ENCODE results near the gene PCED1A. TPM values are rescaled to one million over a fixed set of nuclear protein-coding genes. Genes with fewer than 3 reads are reported as not detected.

Gene PCED1A
- total RNA-seq, 1 experiment from 2014 or later = 25.2 TPM

DNA sequence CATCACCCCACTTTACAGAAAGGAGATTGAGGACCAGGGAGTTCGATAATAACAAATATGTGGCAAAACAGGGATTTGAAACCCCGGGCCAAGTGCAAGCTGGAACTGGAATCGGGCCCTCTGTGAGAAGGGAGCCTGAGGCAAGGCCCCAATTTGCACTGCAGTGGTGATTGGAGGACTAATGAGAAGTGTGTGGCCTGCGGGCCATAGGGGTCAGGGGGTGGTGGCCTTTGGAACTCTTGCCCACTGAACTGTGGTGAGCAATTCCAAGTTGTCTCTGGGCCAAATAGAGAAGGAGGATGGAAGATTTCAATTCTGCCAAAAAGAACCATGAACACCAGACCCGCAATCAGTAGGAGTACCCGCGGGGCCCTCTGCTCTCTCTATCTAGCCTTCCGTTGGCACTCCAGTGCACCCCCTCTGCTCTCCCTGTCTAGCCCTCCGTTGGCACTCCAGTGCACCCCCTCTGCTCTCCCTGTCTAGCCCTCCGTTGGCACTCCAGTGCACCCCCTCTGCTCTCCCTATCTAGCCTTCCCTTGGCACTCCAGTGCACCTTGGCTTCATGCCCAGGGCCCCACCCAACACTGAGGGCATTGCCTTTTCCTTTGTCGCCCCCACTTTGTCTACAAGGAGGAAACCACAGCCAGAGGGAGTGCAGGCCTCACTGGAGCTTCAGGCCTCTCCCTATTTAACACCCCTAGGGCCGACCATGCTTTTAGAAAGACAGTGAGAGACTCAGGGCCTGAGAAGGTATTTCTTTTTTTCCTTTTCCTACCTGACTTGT is 26.8 kb upstream of the PCED1A start:
- DNase-seq (ENCODE audit: low spot score) = no peak
- in situ Hi-C loops (cut with HindIII; ENCODE audit: low sequenced_read_pairs) = no loop called here

DNA sequence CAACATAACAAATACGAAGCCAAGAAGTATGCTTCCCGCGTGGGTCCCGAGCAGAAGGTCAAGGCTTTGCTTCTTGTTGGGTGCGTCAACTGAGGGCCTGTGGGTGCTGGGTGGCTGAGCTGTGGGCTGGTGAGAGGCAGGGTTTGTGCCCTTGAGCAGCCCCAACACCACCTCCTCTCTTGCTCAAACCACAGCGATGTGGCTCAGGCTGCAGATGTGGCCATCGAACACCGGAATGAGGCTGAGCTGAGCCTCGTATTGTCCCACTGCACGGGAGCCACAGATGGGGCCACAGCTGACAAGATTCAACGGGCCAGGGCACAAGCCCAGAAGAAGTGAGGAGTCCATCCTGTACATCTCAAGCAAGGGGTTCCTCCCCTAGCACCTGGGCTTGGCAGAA is 25.8 kb upstream of the PCED1A start:
- DNase-seq (ENCODE audit: low spot score) = no peak
- in situ Hi-C loops (cut with HindIII; ENCODE audit: low sequenced_read_pairs) = no loop called here

- in situ Hi-C loops (cut with HindIII; ENCODE audit: low sequenced_read_pairs) = no loop called here
- no peak for DNase-seq (ENCODE audit: low spot score)
Measured at GRCh38 chr20:2865630-2866029, 25.2 kb upstream of the PCED1A start.

- in situ Hi-C loops (cut with HindIII; ENCODE audit: low sequenced_read_pairs) = no loop called here
Measured at GRCh38 chr20:2865101-2865500, 24.6 kb upstream of the PCED1A start.

GRCh38 chr20:2864626-2865025 is 24.2 kb upstream of the PCED1A start:
- in situ Hi-C loops (cut with HindIII; ENCODE audit: low sequenced_read_pairs) = no loop called here
- no peak for DNase-seq (ENCODE audit: low spot score)

More at GRCh38 chr20:2865101-2865500, 24.6 kb upstream of the PCED1A start:
- DNase-seq (ENCODE audit: low spot score) = no peak

DNA sequence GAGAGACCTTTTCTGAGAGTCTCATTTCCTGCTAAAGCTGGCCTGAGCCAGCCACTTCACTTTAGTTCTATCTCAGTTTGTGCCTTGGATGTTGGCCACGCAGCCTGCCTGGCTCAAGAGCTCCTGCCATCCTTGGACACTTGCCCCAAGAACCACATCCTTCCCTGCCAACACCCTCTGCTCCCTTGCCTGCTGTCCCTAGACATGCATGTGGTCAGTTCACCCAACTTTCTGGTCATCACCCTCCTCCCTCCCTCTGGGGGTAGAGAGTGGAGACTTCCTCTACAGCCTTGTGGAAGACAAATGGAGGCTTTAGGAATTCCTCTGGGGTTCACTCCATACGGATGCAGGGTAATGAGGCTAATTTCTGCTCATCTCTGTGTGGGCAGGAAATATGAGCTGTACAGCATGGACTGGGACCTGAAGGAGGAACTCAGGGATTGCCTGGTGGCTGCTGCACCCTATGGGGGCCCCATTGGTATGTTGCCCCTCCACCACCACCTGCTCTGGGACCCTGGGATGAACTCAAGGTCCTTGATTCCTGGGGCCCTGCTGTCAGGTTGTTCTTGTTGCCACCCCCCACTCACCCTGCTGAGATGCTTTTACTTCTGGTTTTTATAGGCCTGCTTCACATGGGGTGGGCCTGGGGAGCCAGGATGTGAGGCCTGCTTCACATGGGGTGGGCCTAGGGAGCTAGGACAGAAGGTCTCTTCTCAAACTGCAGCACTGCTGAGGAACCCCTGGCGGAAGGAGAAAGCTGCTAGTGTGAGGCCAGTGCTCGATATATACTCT is 19.1 kb upstream of the PCED1A start:
- in situ Hi-C loops (cut with HindIII; ENCODE audit: low sequenced_read_pairs) = no loop called here
- DNase-seq (ENCODE audit: low spot score) = peak; percentile 89

- in situ Hi-C loops (cut with HindIII; ENCODE audit: low sequenced_read_pairs) = no loop called here
Measured at GRCh38 chr20:2858591-2858990, 18.1 kb upstream of the PCED1A start.

GRCh38 chr20:2851086-2851485 is 10.6 kb upstream of the PCED1A start:
- no peak for DNase-seq (ENCODE audit: low spot score)
- in situ Hi-C loops (cut with HindIII; ENCODE audit: low sequenced_read_pairs) = no loop called here

More at GRCh38 chr20:2858591-2858990, 18.1 kb upstream of the PCED1A start:
- DNase-seq (ENCODE audit: low spot score) = peak; percentile 36

- in situ Hi-C loops (cut with HindIII; ENCODE audit: low sequenced_read_pairs) = no loop called here
- DNase-seq (ENCODE audit: low spot score) = no peak
Measured at GRCh38 chr20:2849529-2849928, 9.1 kb upstream of the PCED1A start.

DNA sequence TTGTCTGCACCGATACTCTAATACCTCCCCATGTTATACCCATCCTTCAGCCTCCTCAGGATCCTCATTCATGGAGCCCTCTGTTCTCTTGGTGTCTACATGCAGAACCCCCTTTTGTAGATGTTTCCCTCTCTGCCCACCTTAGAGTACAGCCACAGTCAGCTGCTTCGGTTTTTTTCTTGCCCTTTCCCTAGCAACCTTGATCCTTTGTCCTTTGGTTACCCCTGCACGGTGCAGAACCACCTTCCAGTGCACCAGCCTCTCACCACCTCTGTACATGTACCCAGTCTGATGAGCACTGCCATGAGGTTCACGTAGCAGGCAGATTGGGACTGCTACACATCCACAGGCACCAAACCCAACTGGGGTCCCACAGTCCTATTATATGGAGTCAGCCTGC is 7.3 kb upstream of the PCED1A start:
- in situ Hi-C loops (cut with HindIII; ENCODE audit: low sequenced_read_pairs) = no loop called here
- no peak for DNase-seq (ENCODE audit: low spot score)

GRCh38 chr20:2846698-2847097 is 6.2 kb upstream of the PCED1A start:
- no peak for DNase-seq (ENCODE audit: low spot score)
- in situ Hi-C loops (cut with HindIII; ENCODE audit: low sequenced_read_pairs) = no loop called here

GRCh38 chr20:2845607-2846006 is 5.2 kb upstream of the PCED1A start:
- DNase-seq (ENCODE audit: low spot score) = no peak
- in situ Hi-C loops (cut with HindIII; ENCODE audit: low sequenced_read_pairs) = no loop called here

GRCh38 chr20:2840967-2841531 is 594 bp upstream of the PCED1A start:
- DNase-seq (ENCODE audit: low spot score) = peak; percentile 35
- in situ Hi-C loops (cut with HindIII; ENCODE audit: low sequenced_read_pairs) = no loop called here

GRCh38 chr20:2839732-2840137 is 720 bp downstream of the PCED1A start:
- DNase-seq (ENCODE audit: low spot score) = no peak
- in situ Hi-C loops (cut with HindIII; ENCODE audit: low sequenced_read_pairs) = no loop called here

- no peak for DNase-seq (ENCODE audit: low spot score)
- in situ Hi-C loops (cut with HindIII; ENCODE audit: low sequenced_read_pairs) = no loop called here
Measured at GRCh38 chr20:2838847-2839671, 1.4 kb downstream of the PCED1A start.

DNA sequence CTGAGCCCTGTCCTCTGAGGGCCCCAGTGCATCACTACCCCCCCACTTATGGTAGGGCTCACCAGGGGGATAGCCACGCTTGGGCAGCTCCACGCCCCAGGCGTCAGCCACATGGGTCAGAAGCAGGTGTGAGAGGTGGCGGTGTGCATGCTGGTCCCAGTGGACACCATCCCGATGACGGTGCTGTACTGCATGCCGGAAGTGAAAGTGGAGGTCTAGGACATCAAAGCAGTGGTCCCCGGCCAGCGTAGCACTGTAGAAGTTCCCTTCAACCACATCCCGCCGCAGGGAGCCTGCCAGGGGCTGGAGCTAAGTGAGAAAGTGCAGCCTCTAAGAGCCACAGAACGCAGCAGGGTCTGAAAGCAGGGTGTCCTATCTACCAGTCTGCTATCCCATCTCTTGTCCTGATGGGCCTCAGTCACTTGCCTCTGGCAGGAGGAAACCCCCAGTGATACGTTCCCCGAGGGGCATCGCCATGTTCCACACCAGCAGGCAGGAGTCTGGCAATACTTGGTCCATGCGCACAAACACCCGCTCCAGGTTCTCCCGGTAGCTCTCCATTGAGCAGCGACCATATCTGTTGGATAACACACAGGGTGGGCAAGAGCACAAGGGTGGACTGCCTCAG is 2.2 kb downstream of the PCED1A start:
- in situ Hi-C loops (cut with HindIII; ENCODE audit: low sequenced_read_pairs) = no loop called here

GRCh38 chr20:2837221-2837960 is 3.1 kb downstream of the PCED1A start:
- no peak for DNase-seq (ENCODE audit: low spot score)
- in situ Hi-C loops (cut with HindIII; ENCODE audit: low sequenced_read_pairs) = no loop called here

More for the DNA sequence above, 2.2 kb downstream of the PCED1A start:
- no peak for DNase-seq (ENCODE audit: low spot score)

GRCh38 chr20:2836035-2836434 is 4.4 kb downstream of the PCED1A start:
- no peak for DNase-seq (ENCODE audit: low spot score)
- in situ Hi-C loops (cut with HindIII; ENCODE audit: low sequenced_read_pairs) = no loop called here

Measured in G401 (cell line).